Stimulated activated naive CD8-positive, alpha-beta T cell treated with anti-CD3 and anti-CD28 coated beads, Interleukin-15, Interleukin-2, amounts not matched to agents 100 U/mL and 50 U/mL, for 24 hours (primary cell): ENCODE results near the gene DOP1A.
A peak's percentile ranks its signal among the peaks of the same experiment; 100 is the strongest.

ENCODE experiments used
- ATAC-seq: fragments of 150-1000 bp; cut with Tn5 transposase; one replicate; pipeline ENCODE4 v1.10.0; 2021
- DNase-seq: peaks from one replicate; pipeline ENCODE4 v3.0.0; 2021

DOP1A gene

GRCh38 chr6:83202031-83202430, 134.6 kb downstream of the DOP1A start:
- DNase-seq (no peak), ATAC-seq (no peak)

- peak; percentile 94 for ATAC-seq
Observed at GRCh38 chr6:83215131-83216047, 147.9 kb downstream of the DOP1A start.

GRCh38 chr6:83216806-83217205, 149.3 kb downstream of the DOP1A start:
- no peak for ATAC-seq
- DNase-seq = no peak

More at GRCh38 chr6:83215131-83216047, 147.9 kb downstream of the DOP1A start:
- DNase-seq = peak; percentile 47
